Type B pancreatic cell (in vitro differentiated cells): Measurements from ENCODE around the gene KCNJ4. TPM values are rescaled to one million over a fixed set of nuclear protein-coding genes. Genes with fewer than 3 reads are reported as not detected.

Source experiments
- DNase-seq: peaks from one replicate; pipeline ENCODE4 v3.0.0; 2021; ENCODE audit warnings: mixed read lengths; ENCODE audit not compliant: unreplicated experiment; ENCODE audit errors: extremely low spot score
- H3K27ac Mint-ChIP-seq: 2 replicates; pipeline ENCODE4 v1.8.0; 2021; ENCODE audit warnings: mild to moderate bottlenecking, mixed read lengths
- H3K27me3 Mint-ChIP-seq: 2 replicates; pipeline ENCODE4 v1.8.0; 2021; ENCODE audit warnings: mixed read lengths
- H3K36me3 Mint-ChIP-seq: 2 replicates; pipeline ENCODE4 v1.8.0; 2021; ENCODE audit warnings: mixed read lengths
- H3K4me1 Mint-ChIP-seq: one replicate; pipeline ENCODE4 v1.8.0; 2021; ENCODE audit warnings: mixed read lengths; ENCODE audit not compliant: unreplicated experiment
- H3K4me3 Mint-ChIP-seq: 2 replicates; pipeline ENCODE4 v1.8.0; 2021; ENCODE audit warnings: mild to moderate bottlenecking, mixed read lengths
- H3K9me3 Mint-ChIP-seq: 2 replicates; pipeline ENCODE4 v1.8.0; 2021; ENCODE audit warnings: mixed read lengths
- CTCF ChIP-seq: fragments of 200-600 bp; sonication (generic); conservative IDR thresholded peaks from 2 replicates; pipeline ENCODE4 v1.5.0; 2021; ENCODE audit warnings: antibody characterized with exemption, mild to moderate bottlenecking
- total RNA-seq: library from RNA; stranded (reverse); gene quantifications from 2 replicates; pipeline ENCODE4 v1.2.1, GENCODE V29; 2021; ENCODE audit warnings: low replicate concordance

Gene KCNJ4
- total RNA-seq, 1 donor from 2014 or later, result 2.0 TPM

GRCh38 chr22:38426628-38427027 lies 28.4 kb downstream of the KCNJ4 start:
- Mint-ChIP-seq H3K4me1 (no peaks in the 10 kb centered on the region), H3K27me3 (no peaks in the 10 kb centered on the region), H3K4me3 (no peak overlapping the region), H3K36me3 (no peaks in the 10 kb centered on the region), H3K9me3 (no peaks in the 10 kb centered on the region), H3K27ac (no peak overlapping the region)
- DNase-seq, result no peak
- no peak for TF ChIP-seq CTCF

GRCh38 chr22:38424525-38425080 lies 30.4 kb downstream of the KCNJ4 start:
- Mint-ChIP-seq H3K27ac (no peak overlapping the region), H3K4me3 (no peak overlapping the region), H3K36me3 (no peaks in the 10 kb centered on the region), H3K9me3 (no peaks in the 10 kb centered on the region), H3K27me3 (no peaks in the 10 kb centered on the region), H3K4me1 (no peaks in the 10 kb centered on the region)
- no peak for TF ChIP-seq CTCF
- no peak for DNase-seq

GRCh38 chr22:38423512-38424503 lies 31.2 kb downstream of the KCNJ4 start:
- TF ChIP-seq CTCF, result no peak
- no peaks in the 10 kb centered on the region for H3K36me3 Mint-ChIP-seq
- DNase-seq, result no peak

GRCh38 chr22:38422611-38423511 lies 32.1 kb downstream of the KCNJ4 start:
- Mint-ChIP-seq H3K27ac (no peak overlapping the region), H3K4me3 (no peak overlapping the region), H3K9me3 (no peaks in the 10 kb centered on the region), H3K4me1 (no peaks in the 10 kb centered on the region), H3K27me3 (no peaks in the 10 kb centered on the region), H3K36me3 (no peaks in the 10 kb centered on the region)
- DNase-seq, result no peak
- TF ChIP-seq CTCF, result no peak

More at GRCh38 chr22:38423512-38424503, 31.2 kb downstream of the KCNJ4 start:
- H3K27me3 Mint-ChIP-seq, result no peaks in the 10 kb centered on the region
- H3K4me1 Mint-ChIP-seq, result no peaks in the 10 kb centered on the region
- H3K4me3 Mint-ChIP-seq, result no peak overlapping the region
- no peaks in the 10 kb centered on the region for H3K9me3 Mint-ChIP-seq
- H3K27ac Mint-ChIP-seq, result no peak overlapping the region

GRCh38 chr22:38420734-38421133 lies 34.3 kb downstream of the KCNJ4 start:
- Mint-ChIP-seq H3K4me1 (no peaks in the 10 kb centered on the region), H3K9me3 (no peaks in the 10 kb centered on the region), H3K36me3 (no peaks in the 10 kb centered on the region), H3K4me3 (no peak overlapping the region), H3K27ac (no peak overlapping the region), H3K27me3 (no peaks in the 10 kb centered on the region)
- TF ChIP-seq CTCF, result no peak
- no peak for DNase-seq
